ENCODE results near the gene ZFYVE21.
A peak's percentile ranks its signal among the peaks of the same experiment; 100 is the strongest.

ZFYVE21 gene

GRCh38 chr14:103706551-103707328, 8.9 kb upstream of the ZFYVE21 start:
- DNase-seq, result no peak

GRCh38 chr14:103707329-103708263, 8.0 kb upstream of the ZFYVE21 start:
- DNase-seq, result no peak

- no peak for DNase-seq
Measured at GRCh38 chr14:103708750-103709187, 6.8 kb upstream of the ZFYVE21 start.

- no peak for DNase-seq
Measured at GRCh38 chr14:103709814-103710213, 5.8 kb upstream of the ZFYVE21 start.

GRCh38 chr14:103710771-103711377, 4.7 kb upstream of the ZFYVE21 start:
- no peak for DNase-seq

- no peak for DNase-seq
Measured at GRCh38 chr14:103711516-103712431, 3.8 kb upstream of the ZFYVE21 start.

- DNase-seq, result no peak
Measured at GRCh38 chr14:103712633-103713247, 2.9 kb upstream of the ZFYVE21 start.

GRCh38 chr14:103713304-103714062, 2.1 kb upstream of the ZFYVE21 start:
- no peak for DNase-seq

GRCh38 chr14:103714063-103714724, 1.4 kb upstream of the ZFYVE21 start:
- DNase-seq, result no peak

GRCh38 chr14:103716091-103716801, 636 bp downstream of the ZFYVE21 start:
- DNase-seq, result no peak

- no peak for DNase-seq
Measured at GRCh38 chr14:103716899-103717411, 1.3 kb downstream of the ZFYVE21 start.

GRCh38 chr14:103718572-103718971, 3.0 kb downstream of the ZFYVE21 start:
- no peak for DNase-seq

- DNase-seq, result no peak
Measured at GRCh38 chr14:103719751-103720150, 4.1 kb downstream of the ZFYVE21 start.

- DNase-seq, result peak; percentile 26 to 34
Measured at GRCh38 chr14:103721334-103722120, 5.9 kb downstream of the ZFYVE21 start.

GRCh38 chr14:103723748-103724081, 8.1 kb downstream of the ZFYVE21 start:
- DNase-seq, result no peak

GRCh38 chr14:103724116-103724515, 8.5 kb downstream of the ZFYVE21 start:
- DNase-seq, result no peak

- no peak for DNase-seq
Measured at GRCh38 chr14:103725001-103725682, 9.5 kb downstream of the ZFYVE21 start.

- no peak for DNase-seq
Measured at GRCh38 chr14:103725739-103726395, 10.3 kb downstream of the ZFYVE21 start.
